T-helper 1 cell treated with Interleukin-12 subunit alpha and Interleukin-12 subunit beta and Interleukin-4 antibody, amounts not matched to agents 30 ng/mL and 1 ng/mL, for 36 hours (primary cell): Measurements from ENCODE around the gene ELP4. TPM values are rescaled to one million over a fixed set of nuclear protein-coding genes. Genes with fewer than 3 reads are reported as not detected.
"Not testable (repeated sequence)": the region's sequence is repeated elsewhere in the genome, so short reads cannot be mapped to it uniquely, and the experiment has no call there.

Experiments
- intact Hi-C: fragments of 100-400 bp; cut with micrococcal nuclease; formaldehyde crosslinking; loops from one replicate; pipeline ENCODE4 v1.15.1; 2024
- total RNA-seq: library from RNA; stranded (reverse); gene quantifications from 2 replicates; pipeline ENCODE4 v1.2.3, GENCODE V29; 2022

The ELP4 gene
- total RNA-seq, 1 donor from 2014 or later: 19.1 TPM

DNA sequence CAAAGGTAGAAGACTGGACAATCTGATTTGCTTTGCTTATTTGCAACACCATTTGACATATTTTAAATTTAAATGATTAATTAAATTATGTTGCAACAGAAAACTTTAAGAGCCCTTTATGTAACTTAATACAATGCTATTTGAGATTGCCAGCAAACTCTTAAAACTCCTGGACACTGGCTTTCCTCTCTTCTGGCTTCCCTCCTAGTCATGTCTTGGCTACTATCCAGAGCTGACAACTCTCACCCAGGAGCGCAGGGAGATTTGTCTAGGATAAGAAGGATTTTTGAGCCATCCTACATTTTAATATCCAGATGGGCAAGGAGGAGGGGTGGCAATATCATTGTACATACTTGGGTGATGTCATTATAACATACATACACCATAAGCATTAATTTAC is 134.3 kb downstream of the ELP4 start:
- intact Hi-C loops: no loop called here

DNA sequence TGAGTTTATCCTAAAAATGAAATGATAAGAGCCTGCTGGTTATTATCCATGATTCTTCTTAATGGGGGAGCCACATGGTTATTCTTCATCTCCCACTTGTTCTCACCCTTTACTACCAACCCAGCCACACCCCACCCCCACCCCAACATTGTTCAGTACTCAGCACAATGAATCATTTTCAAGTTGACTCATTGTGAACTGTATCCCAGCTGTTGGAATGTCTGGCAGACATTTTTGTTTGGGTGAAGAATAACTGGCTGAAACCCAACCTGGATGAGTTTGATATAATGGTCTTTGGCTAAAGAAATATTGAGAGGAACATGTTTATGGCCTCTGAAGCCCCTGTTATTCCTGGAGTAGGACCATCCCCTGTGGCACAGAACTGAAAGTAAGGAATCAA is 136.2 kb downstream of the ELP4 start:
- intact Hi-C loops: no loop called here

DNA sequence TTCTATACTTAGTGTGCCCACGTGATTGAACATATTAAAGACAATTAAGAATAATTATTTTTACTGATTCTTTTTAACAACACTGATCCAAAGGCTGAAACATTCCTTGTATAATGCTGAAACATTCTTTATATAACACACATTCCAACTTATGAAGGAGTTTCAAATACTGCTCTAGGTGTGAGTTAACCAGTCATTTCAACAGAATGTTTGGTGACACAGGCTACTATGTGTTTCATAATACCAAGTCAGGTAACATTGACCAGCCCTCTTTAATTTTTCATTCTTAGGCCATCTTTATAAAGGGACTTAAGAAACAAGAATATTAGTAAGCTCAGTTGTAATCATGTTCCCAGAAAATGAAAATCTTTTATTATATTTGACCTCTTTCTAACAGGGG is 136.6 kb downstream of the ELP4 start:
- intact Hi-C loops: no loop called here

DNA sequence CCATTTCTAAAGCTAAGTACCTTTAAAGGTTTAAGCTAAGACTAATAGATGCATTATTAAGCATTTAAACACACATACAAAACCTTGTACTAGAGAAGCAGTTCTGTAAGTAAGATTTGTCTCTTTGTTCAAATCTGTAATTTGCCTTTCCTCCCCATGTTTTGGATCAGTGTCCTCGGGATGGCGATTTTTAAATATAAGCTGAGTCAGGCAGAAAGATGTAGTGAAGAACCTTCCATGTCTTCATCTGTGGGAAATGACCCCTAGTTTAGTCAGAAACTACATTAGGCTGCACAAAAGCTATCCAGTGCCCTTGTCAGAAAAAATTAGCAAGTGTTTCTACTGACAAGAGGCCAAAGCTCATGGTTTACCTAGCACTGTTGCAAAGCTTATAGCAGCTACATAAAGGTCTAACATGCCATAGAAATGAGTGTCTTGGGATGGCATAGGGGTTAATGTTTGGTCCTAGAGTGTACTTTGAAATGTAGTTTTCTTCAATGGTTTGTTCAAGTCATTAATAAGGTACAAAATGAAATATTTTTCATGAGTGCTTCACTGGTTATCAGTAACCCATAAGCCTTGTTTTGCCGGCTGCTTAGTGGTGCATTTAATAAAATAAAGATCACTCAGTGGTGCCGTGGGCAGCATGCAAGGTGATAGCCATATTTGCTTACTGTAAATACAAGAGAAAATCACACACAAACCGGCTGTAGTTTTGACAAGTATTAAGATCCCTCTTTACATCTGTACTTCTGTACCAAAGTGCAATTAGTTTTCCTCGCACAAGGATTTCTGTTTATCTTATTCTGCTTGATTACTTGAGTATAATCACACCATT is 139.8 kb downstream of the ELP4 start:
- intact Hi-C loops: no loop called here

- intact Hi-C loops: no loop called here
Observed at GRCh38 chr11:31651208-31651607, 141.6 kb downstream of the ELP4 start.

GRCh38 chr11:31651822-31652221 is 142.3 kb downstream of the ELP4 start:
- intact Hi-C loops: no loop called here

DNA sequence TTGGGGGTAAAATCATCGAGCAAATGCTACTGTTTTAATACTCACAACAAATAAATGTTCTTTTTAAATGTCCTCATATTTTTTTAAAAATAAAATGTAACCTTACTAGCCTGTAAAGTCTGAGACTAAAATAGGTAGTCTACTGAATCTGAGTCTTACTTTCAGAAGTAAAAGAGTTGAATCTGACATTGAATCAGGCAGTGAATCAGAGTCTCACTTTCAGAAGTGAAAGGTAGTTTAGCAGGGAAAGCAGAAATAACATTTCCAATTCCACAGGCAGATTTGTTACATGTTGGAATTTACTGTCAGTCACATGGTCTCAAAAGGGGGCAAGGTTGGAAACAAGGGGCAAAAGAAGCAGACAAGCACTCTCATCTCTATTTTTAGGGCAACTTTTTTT is 143.0 kb downstream of the ELP4 start:
- intact Hi-C loops: no loop called here

DNA sequence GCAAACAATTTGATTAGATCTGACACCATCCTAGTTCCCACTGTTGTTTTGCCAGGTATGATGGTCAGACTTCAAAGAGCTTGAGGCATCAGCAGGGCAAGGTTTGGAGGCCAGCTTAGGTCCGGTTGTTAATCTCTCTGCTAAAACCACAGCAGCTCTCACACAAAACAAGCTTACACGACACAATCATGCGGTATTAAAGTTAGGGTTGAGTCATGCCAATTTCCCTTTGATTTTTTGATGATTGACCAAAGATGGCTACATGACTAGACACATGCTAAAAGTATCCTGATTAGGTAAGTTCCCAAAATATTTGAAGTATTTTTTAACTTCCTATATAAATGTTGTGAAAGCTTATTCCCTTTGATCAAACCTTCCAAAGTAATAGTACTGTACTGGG is 145.9 kb downstream of the ELP4 start:
- intact Hi-C loops: no loop called here

- intact Hi-C loops: no loop called here
Observed at GRCh38 chr11:31656051-31656450, 146.5 kb downstream of the ELP4 start.

DNA sequence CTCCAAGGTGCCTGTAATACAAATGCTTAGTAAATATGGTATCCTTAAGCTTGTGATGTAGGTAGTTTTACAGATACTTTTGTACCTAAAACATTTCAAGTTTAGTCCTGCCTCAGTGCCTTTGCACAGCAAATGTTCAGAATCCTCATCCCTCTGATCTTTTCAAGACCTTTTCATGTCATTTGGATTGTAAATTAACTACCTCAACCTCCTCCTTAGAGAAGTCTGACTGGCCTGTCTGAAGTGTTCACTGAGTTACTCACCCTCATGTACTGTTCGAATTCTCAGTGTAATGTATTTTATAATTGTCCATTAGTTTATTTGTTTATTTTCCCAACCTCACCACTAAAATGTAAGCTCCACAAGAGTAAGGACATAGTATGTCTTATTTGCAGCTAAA is 147.5 kb downstream of the ELP4 start:
- intact Hi-C loops: no loop called here

- intact Hi-C loops: no loop called here
Observed at GRCh38 chr11:31664129-31664528, 154.6 kb downstream of the ELP4 start.

DNA sequence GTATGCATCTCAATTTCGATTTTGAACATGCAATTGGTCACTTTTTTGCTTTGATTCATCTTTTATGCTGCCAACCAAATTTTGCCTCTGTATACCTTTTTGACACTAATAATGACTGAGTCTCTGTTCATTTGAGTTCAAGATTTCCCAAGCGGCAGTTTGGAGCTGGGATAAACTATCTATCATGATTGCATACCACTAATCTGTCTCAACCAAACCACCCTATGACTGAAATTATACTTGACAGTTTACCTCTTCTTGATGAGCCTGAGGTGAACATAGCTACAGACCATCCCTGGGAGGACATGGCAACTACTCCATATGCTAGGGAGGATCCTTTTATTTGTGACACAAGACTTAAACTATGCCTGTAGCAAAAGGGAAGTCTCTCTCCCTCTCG is 155.4 kb downstream of the ELP4 start:
- intact Hi-C loops: no loop called here

DNA sequence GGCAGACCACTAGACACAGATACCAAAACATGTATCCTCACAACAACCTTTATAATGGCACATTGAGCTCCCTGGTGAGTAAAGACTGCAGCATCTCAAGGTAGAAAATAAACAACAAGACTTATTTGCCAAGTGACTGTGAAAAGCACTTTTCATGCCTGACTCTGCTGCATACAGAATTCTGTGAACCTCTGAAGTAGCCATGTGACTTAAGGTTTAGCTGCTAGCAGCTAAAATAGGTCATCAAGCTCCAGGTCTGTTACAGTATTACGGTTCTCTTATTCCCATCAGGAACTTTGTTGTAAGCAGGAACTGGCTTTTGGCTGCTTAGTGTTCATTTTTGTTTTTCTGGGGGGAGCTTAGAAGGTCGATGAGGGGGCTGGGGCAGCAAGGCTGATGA is 162.1 kb downstream of the ELP4 start:
- intact Hi-C loops: no loop called here

- intact Hi-C loops: not testable (repeated sequence)
Observed at GRCh38 chr11:31673108-31673507, 163.5 kb downstream of the ELP4 start.

- intact Hi-C loops: no loop called here
Observed at GRCh38 chr11:31676280-31676982, 166.9 kb downstream of the ELP4 start.

DNA sequence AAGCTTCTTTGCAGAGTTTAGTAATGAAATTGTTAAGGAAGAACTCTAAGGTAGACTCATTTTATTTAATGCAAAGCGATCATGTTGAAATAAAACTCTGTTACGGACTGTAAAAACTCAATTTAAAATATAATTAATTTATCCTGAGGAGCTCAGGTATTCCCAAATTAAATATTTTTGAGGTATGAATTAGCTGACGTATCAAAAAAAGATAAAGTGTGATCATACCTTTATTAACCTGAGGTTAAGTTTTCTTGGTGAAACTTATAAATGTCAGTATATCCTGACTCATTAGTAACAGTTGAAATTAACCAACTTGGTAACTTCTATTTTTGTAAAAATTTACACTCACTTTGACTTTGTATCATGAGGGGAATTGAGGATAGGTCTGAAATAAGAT is 171.2 kb downstream of the ELP4 start:
- intact Hi-C loops: no loop called here

DNA sequence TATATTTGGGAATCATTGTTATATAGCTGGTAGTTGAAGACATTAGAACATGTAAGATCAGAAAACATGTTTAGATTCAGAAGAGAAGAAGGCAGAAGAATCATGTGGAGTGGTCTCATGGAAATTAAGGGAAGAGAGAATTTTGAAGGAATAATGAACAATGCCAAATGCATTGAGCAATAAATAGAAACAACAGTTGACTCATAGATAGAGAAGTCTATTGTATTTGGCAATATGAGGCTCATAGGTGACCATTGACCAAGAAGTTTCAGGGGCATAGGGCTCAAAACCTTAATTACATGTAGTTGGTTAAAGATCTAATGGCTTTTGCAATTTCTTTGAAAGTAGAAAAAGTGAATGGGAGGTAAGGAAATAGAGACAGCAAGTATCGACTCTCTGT is 177.7 kb downstream of the ELP4 start:
- intact Hi-C loops: no loop called here

- intact Hi-C loops: no loop called here
Observed at GRCh38 chr11:31687861-31688260, 178.3 kb downstream of the ELP4 start.

DNA sequence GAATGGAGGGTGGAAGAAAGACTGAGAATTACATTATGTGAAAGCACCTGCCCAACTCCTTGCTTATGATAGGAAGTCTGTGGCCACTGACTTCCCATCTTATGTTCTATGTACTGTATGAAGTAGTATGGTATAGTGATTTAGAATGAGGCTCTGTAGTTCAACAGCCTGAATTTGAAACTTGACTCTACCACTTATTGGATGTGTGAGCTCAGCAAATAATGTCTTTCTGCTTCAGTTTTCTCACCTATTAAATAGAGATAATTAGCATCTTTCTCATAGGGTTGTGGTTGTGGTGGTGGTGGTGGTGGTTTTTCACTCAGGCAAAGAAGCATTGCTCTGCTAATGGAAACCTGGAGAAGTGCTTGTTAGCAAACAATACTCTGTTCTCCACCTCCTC is 180.0 kb downstream of the ELP4 start:
- intact Hi-C loops: no loop called here

GRCh38 chr11:31690041-31690440 is 180.5 kb downstream of the ELP4 start:
- intact Hi-C loops: no loop called here

DNA sequence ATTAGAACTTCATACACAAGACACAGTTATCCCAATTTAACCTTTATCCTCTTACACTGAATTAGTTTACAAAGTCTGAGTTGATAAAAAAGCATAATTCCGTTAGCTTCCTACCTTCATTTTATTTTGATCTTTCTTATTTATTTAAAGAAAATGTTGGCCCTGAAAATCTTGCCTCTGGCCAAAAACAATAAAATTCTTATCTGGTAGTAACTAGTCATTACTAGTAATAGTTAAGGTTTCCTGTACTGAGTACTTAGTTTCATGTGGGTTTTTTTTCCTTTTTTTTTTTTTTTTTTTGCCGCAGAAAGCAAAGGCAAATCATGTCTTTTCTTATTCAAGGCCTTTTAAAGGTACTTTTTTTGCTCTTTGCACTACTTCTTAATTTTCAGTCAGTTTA is 180.9 kb downstream of the ELP4 start:
- intact Hi-C loops: no loop called here

DNA sequence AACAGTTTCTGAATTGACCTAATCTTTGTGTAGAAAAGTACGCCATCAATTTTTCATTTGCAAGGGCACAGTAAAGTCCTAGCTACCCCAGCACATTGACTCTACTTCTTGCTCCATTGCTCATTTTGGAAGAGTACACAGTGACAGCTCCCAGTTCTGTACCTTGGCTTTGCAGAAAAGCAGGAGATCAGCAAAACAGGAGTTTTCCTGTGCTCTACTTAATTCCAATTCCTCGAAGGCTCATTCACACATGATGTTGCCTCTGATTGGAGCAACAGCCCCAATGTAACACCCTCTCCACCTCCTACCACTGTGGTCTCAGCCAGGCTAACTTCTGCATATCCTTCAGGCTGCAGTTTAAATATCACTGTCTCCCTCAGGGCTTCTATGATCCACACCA is 182.9 kb downstream of the ELP4 start:
- intact Hi-C loops: no loop called here

DNA sequence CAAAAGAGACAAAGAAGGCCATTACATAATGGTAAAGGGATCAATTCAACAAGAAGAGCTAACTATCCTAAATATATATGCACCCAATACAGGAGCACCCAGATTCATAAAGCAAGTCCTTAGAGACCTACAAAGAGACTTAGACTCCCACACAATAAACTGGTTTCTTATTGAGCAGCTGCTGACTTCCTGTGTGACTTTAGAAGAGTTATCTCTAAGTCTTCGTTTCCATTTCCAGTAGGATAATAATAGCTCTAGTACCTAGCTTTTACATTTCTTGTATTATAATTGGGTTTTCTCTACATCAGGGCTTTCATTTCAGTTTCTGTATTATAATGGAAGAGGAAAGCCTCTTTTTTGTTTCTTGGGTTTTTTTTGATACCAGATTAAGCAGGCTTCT is 187.5 kb downstream of the ELP4 start:
- intact Hi-C loops: not testable (repeated sequence)
